Measurements from ENCODE around the gene LOC101059915.
A peak's percentile ranks its signal among the peaks of the same experiment; 100 is the strongest.

Gene LOC101059915

GRCh38 chrX:71667328-71668247 lies at the start of gene LOC101059915:
LOC101059915 (plus strand) TSS chrX:71667546.
- no peak for DNase-seq (ENCODE audit: low spot score)

- no peak for DNase-seq (ENCODE audit: low spot score)
Observed at GRCh38 chrX:71617742-71618141, 49.6 kb upstream of the LOC101059915 start.

GRCh38 chrX:71618303-71618721 lies 49.0 kb upstream of the LOC101059915 start, which contains the start of gene CXCR3:
CXCR3 (minus strand) TSS chrX:71618511; CDS start chrX:71618449, 62 bp downstream.
- DNase-seq (ENCODE audit: low spot score) = no peak

GRCh38 chrX:71618787-71619186 lies 48.6 kb upstream of the LOC101059915 start:
- DNase-seq (ENCODE audit: low spot score) = no peak

- no peak for DNase-seq (ENCODE audit: low spot score)
Observed at GRCh38 chrX:71619193-71619592, 48.2 kb upstream of the LOC101059915 start.

GRCh38 chrX:71619986-71620385 lies 47.4 kb upstream of the LOC101059915 start:
- DNase-seq (ENCODE audit: low spot score) = no peak

GRCh38 chrX:71621603-71622002 lies 45.7 kb upstream of the LOC101059915 start:
- DNase-seq (ENCODE audit: low spot score) = no peak

GRCh38 chrX:71622032-71622575 lies 45.2 kb upstream of the LOC101059915 start:
- no peak for DNase-seq (ENCODE audit: low spot score)

GRCh38 chrX:71622576-71623450 lies 44.5 kb upstream of the LOC101059915 start:
- DNase-seq (ENCODE audit: low spot score) = no peak

GRCh38 chrX:71623714-71624113 lies 43.6 kb upstream of the LOC101059915 start:
- DNase-seq (ENCODE audit: low spot score) = no peak

GRCh38 chrX:71625471-71625870 lies 41.9 kb upstream of the LOC101059915 start:
- peak; percentile 38 for DNase-seq (ENCODE audit: low spot score)

- DNase-seq (ENCODE audit: low spot score) = no peak
Observed at GRCh38 chrX:71626576-71626975, 40.8 kb upstream of the LOC101059915 start.

GRCh38 chrX:71627588-71628404 lies 39.5 kb upstream of the LOC101059915 start:
- no peak for DNase-seq (ENCODE audit: low spot score)

GRCh38 chrX:71629467-71629866 lies 37.9 kb upstream of the LOC101059915 start:
- DNase-seq (ENCODE audit: low spot score) = no peak

- DNase-seq (ENCODE audit: low spot score) = no peak
Observed at GRCh38 chrX:71632923-71633657, 34.3 kb upstream of the LOC101059915 start.

GRCh38 chrX:71634366-71634765 lies 33.0 kb upstream of the LOC101059915 start:
- no peak for DNase-seq (ENCODE audit: low spot score)

GRCh38 chrX:71636438-71637252 lies 30.7 kb upstream of the LOC101059915 start:
- no peak for DNase-seq (ENCODE audit: low spot score)

GRCh38 chrX:71637253-71637618 lies 30.1 kb upstream of the LOC101059915 start:
- DNase-seq (ENCODE audit: low spot score) = no peak

- DNase-seq (ENCODE audit: low spot score) = no peak
Observed at GRCh38 chrX:71637848-71638247, 29.5 kb upstream of the LOC101059915 start.

GRCh38 chrX:71638409-71638808 lies 28.9 kb upstream of the LOC101059915 start:
- no peak for DNase-seq (ENCODE audit: low spot score)

All from COLO829 (cell line).